Measurements from ENCODE around the gene SCUBE1.

The SCUBE1 gene

DNA sequence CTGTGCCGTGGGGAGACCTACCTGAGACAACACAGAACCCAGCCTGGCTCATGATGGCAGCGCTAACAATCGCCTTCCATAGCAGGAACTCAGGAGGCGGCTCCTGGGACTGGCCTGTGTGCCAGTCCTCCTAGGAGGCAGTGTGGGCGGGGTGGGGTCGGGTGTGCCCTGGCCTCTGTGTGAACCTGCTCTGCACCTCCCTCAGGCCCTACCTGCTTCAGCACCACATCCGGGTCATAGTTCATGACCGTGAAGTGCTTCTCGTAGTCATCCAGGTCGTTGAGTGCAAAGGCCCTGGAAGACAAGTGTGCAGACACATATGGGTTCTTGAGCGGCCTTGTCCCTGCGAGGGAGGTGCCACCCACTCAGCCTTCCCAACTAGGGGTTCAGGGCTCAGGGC is 171.6 kb downstream of the SCUBE1 start:
- in situ Hi-C loops (cut with HindIII; ENCODE audit: low sequenced_read_pairs): no loop called here
- no peak for DNase-seq (ENCODE audit: low read depth)
- TF ChIP-seq, protein P1, sequence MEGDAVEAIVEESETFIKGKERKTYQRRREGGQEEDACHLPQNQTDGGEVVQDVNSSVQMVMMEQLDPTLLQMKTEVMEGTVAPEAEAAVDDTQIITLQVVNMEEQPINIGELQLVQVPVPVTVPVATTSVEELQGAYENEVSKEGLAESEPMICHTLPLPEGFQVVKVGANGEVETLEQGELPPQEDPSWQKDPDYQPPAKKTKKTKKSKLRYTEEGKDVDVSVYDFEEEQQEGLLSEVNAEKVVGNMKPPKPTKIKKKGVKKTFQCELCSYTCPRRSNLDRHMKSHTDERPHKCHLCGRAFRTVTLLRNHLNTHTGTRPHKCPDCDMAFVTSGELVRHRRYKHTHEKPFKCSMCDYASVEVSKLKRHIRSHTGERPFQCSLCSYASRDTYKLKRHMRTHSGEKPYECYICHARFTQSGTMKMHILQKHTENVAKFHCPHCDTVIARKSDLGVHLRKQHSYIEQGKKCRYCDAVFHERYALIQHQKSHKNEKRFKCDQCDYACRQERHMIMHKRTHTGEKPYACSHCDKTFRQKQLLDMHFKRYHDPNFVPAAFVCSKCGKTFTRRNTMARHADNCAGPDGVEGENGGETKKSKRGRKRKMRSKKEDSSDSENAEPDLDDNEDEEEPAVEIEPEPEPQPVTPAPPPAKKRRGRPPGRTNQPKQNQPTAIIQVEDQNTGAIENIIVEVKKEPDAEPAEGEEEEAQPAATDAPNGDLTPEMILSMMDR (IDR thresholded peaks at IDR 0.05; ENCODE audit: low read depth, low read length, missing control alignments): no peak
- H3K4me3 ChIP-seq (ENCODE audit: low read depth, low read length): no peak overlapping the region

DNA sequence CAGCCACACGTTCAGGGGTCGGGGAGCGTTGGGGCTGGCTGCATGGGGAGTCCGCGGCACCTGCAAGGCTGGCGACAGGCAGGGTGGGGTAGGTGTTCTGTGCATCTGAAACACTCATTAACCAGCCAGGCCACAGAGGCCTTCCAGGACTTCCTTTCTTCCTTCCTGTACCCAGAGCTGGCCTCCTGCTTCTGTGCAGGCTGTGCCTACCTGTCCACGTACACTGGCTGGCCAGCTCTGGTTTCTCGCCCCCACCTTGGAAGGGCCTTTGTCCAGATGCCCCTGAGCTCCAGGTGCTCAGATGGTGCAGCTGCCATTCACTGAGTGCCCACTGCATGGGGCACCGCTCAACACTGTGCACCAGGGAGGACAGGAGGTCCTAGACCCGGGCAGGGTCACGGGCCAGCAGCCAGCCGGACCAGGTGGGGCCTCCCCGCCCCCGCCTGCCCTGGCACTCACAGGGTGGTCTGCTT is 172.1 kb downstream of the SCUBE1 start:
- no peak overlapping the region for H3K4me3 ChIP-seq (ENCODE audit: low read depth, low read length)
- DNase-seq (ENCODE audit: low read depth): no peak
- in situ Hi-C loops (cut with HindIII; ENCODE audit: low sequenced_read_pairs): no loop called here
- TF ChIP-seq, protein P1 (IDR thresholded peaks at IDR 0.05; ENCODE audit: low read depth, low read length, missing control alignments): no peak

DNA sequence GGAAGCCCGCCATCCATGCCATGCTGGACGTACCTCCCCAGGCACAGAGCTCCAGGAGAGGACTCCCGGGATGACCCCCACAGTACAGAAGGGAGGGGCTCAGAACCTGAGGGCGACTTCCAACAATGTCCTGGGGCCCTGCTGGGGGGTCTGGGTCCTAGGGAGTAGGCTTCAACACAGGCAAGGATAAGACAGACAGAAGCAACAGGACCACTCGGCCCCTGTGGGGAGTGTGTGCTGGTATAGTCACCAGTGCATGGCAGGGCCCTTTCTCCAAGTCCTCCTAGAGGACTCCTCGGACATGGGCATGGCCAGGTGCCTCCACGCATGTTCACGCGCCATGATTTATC is 173.1 kb downstream of the SCUBE1 start:
- TF ChIP-seq, protein P1 (IDR thresholded peaks at IDR 0.05; ENCODE audit: low read depth, low read length, missing control alignments): no peak
- no peak overlapping the region for H3K4me3 ChIP-seq (ENCODE audit: low read depth, low read length)
- in situ Hi-C loops (cut with HindIII; ENCODE audit: low sequenced_read_pairs): no loop called here
- DNase-seq (ENCODE audit: low read depth): no peak

DNA sequence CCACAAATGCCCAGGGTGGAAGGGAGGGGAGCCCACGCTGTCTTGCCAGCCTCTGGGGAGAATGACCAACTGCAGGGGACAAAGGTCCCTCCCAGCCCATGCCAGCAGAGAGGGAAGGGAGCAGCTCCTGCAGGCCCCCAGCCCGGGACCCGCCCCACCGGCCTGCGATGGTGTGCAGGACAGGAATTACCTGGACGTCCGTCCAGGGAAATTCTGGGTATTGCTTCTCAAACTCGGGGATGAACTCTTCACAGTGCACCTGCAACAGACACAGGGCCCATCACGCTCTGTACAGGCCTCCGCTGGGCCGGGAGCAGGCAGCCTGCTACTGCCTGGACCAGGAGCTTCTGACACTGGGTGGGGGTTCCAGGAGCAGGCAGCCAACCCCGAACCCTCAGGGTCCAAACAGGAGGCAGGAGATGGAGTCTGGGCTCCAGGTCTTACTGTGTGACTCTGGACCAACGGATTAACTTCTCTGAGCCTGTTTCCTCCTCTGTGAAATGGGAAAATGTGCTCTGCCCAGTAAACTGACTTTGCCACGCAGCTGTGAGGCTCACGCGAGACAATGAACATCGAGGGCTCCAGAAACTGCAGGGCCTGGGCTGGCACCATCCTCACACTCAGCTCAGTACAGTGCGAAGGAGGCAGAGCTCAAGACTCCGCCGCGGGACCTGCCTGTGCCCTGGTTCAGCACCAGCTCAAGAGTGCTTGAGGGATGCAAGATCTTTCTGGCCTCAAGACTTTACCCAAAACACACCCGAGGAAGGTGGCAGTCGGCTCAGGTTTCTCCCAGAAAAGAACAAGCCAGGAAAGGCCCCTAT is 173.7 kb downstream of the SCUBE1 start:
- in situ Hi-C loops (cut with HindIII; ENCODE audit: low sequenced_read_pairs): no loop called here
- TF ChIP-seq, protein P1 (IDR thresholded peaks at IDR 0.05; ENCODE audit: low read depth, low read length, missing control alignments): no peak
- no peak for DNase-seq (ENCODE audit: low read depth)
- H3K4me3 ChIP-seq (ENCODE audit: low read depth, low read length): no peak overlapping the region

DNA sequence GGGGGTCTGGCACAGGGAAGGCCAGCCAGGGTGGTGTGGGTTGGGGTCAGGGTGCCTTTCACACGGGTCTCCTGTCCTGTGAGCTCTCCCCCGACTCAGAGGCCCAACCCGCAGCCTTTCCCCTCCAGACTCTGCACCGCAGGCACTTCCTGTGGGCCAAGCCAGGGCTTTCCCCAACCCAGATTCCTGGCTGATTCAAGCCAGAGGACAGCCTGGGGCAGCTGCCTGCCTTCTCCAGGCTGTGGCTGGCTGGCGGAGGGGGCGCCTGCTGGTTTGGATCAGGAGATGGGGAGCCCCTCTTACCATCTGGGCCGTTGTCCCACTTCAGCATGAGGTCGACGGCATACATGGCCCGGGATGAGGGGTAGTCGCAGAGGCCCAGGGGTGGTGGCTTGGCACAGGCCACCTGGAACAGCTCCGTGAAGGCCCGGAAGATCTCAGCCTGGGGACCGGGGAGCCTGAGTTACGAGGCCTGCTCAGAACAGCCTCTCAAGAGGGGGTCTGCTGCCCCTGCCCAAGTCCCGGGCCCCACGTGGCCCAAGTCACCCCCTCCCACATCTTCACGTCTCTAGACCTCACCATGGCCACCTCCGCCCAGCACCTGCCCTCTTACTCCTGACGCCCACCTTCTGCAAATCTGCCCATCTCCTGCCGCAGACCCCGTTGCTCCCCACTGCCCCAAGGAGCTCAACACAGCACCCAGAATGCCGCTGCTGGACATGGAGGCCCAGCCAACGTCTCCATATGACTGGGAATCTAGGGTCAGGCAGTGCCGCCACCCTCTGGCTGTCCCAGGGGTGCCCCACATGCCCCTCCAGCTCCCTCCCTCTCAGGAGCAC is 174.5 kb downstream of the SCUBE1 start:
- H3K4me3 ChIP-seq (ENCODE audit: low read depth, low read length): no peak overlapping the region
- TF ChIP-seq, protein P1 (IDR thresholded peaks at IDR 0.05; ENCODE audit: low read depth, low read length, missing control alignments): no peak
- DNase-seq (ENCODE audit: low read depth): no peak
- in situ Hi-C loops (cut with HindIII; ENCODE audit: low sequenced_read_pairs): no loop called here

DNA sequence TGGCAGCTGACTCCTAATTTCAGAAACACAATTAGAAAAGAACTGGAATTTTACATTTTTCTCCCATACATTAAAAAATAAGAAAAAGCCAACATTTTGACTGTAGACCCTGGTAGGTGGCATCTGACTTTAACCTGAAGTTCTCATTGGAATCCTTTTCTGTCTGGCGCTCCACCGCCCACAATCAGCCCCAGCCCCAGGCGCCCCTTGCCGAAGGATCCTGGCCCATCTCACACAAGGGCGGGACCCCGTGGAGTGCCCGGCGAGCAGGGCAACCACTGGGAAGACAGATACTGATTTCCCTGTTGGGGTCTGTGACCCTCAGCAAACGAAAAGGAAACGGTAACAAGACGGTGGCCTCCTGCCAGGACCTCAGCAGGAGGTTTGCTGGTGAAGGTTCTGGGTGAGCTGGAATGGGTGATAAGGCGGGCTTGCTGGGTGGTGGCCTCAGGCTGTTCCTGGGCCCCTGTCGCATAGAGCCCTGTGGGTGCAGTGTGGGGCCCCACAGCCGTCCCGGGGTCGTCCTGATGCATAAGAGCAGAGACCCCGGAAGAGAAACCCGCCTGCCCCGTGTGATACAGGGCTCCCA is 176.1 kb downstream of the SCUBE1 start:
- TF ChIP-seq, protein P1 (IDR thresholded peaks at IDR 0.05; ENCODE audit: low read depth, low read length, missing control alignments): no peak
- no peak overlapping the region for H3K4me3 ChIP-seq (ENCODE audit: low read depth, low read length)
- in situ Hi-C loops (cut with HindIII; ENCODE audit: low sequenced_read_pairs): no loop called here
- DNase-seq (ENCODE audit: low read depth): no peak

Data from astrocyte of the cerebellum (primary cell).